K562 (cell line): ENCODE results near the gene TLN1. TPM values are rescaled to one million over a fixed set of nuclear protein-coding genes. Genes with fewer than 3 reads are reported as not detected.

Experiments
- SREBF2 ChIP-seq: sonication (generic); formaldehyde crosslinking; IDR thresholded peaks from 2 replicates; pipeline ENCODE4 v1.4.0; 2020; ENCODE audit warnings: mild to moderate bottlenecking, missing genetic modification reagents
- ZNF263 ChIP-seq: sonication (generic); formaldehyde crosslinking; IDR thresholded peaks from 2 replicates; pipeline ENCODE4 v1.8.0; 2022; ENCODE audit warnings: mild to moderate bottlenecking, missing genetic modification reagents, borderline replicate concordance
- polyA plus RNA-seq, 8 experiments: library from polyadenylated mRNA; depleted of rRNA in 4 of 8; stranded (reverse) in 5 of 8; unstranded in 3 of 8; fragments of >200 nt; fragmentation: Nextera tagmentation in 2 of 8; fragmentation: Illumina TruSeq in 1 of 8; extraction: Ambion mirVana in 2 of 8; extraction: Trizol in 1 of 8; gene quantifications; 2 replicates each; pipeline versions ENCODE4 v1.2.1 to v1.2.3, GENCODE V29; 2011 to 2014; ENCODE audit warnings: inconsistent platforms in 1 of 8, missing spikeins in 1 of 8
- total RNA-seq, 7 experiments: library from RNA; depleted of rRNA in 6 of 7; stranded (reverse); fragments of >200 nt in 6 of 7; fragmentation: Illumina TruSeq in 2 of 7; extraction: Trizol in 2 of 7; gene quantifications; 2 replicates each; pipeline versions ENCODE4 v1.2.1 to v1.2.3, GENCODE V29; 2011 to 2021; ENCODE audit warnings: low replicate concordance in 1 of 7
- TF ChIP-seq, protein P1 (sequence below): fragments of 450-650 bp; IDR thresholded peaks from 2 replicates; pipeline ENCODE4 v1.6.1; 2016; ENCODE audit warnings: missing biosample characterization, missing genetic modification characterization
- TF ChIP-seq, protein P2 (sequence below): fragments of 250-450 bp; sonication (Bioruptor Pico); IDR thresholded peaks from 2 replicates; pipeline ENCODE4 v1.8.0; 2022; ENCODE audit warnings: moderate library complexity, mild to moderate bottlenecking, inconsistent platforms
- TF ChIP-seq, protein P3 (sequence below), 2 experiments: IDR thresholded peaks; 2 replicates each; pipeline ENCODE4 v1.6.1; 2011; ENCODE audit warnings: borderline replicate concordance in 1 of 2, control low read depth in 1 of 2, low read depth in 1 of 2, low read length in 1 of 2, mild to moderate bottlenecking in 1 of 2, mixed read lengths in 1 of 2, moderate library complexity in 1 of 2; ENCODE audit not compliant: insufficient read depth in 1 of 2, insufficient read length in 1 of 2, poor library complexity in 1 of 2, severe bottlenecking in 1 of 2; ENCODE audit errors: extremely low read depth in 1 of 2

TLN1 gene
- total and polyA plus RNA-seq, 9 of the 15 experiments (the other 6 are each of a cell fraction or from before 2014, with no cell fraction given) = 3.6 to 240 (median 54.8) TPM

DNA sequence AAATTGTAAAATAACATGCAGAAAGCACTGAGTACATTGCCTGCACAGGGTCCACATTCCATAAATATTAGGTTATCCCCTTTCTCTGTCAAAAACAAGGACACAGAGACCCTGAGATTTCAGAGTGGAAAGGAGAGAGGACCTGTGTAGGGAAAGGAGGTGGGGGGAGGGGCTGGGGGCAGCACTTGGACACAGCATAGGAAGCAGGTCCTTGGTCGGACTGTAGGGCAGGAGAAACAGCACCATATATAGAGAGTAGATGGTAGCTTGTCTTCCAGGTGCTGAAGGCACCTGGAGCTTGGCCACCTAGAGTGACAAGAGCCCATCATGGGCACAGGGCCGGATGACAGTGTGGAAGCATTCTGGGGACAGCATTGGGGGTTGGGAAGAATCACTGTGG, 44.7 kb downstream of the TLN1 start (continued):
- TF ChIP-seq SREBF2 (CRISPR knock-in tag) = no peak
- TF ChIP-seq, protein P1, sequence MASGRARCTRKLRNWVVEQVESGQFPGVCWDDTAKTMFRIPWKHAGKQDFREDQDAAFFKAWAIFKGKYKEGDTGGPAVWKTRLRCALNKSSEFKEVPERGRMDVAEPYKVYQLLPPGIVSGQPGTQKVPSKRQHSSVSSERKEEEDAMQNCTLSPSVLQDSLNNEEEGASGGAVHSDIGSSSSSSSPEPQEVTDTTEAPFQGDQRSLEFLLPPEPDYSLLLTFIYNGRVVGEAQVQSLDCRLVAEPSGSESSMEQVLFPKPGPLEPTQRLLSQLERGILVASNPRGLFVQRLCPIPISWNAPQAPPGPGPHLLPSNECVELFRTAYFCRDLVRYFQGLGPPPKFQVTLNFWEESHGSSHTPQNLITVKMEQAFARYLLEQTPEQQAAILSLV (tag) = no peak
- TF ChIP-seq, protein P2, sequence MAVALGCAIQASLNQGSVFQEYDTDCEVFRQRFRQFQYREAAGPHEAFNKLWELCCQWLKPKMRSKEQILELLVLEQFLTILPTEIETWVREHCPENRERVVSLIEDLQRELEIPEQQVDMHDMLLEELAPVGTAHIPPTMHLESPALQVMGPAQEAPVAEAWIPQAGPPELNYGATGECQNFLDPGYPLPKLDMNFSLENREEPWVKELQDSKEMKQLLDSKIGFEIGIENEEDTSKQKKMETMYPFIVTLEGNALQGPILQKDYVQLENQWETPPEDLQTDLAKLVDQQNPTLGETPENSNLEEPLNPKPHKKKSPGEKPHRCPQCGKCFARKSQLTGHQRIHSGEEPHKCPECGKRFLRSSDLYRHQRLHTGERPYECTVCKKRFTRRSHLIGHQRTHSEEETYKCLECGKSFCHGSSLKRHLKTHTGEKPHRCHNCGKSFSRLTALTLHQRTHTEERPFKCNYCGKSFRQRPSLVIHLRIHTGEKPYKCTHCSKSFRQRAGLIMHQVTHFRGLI = no peak
- TF ChIP-seq ZNF263 (CRISPR knock-in tag) = no peak
- TF ChIP-seq, protein P3, sequence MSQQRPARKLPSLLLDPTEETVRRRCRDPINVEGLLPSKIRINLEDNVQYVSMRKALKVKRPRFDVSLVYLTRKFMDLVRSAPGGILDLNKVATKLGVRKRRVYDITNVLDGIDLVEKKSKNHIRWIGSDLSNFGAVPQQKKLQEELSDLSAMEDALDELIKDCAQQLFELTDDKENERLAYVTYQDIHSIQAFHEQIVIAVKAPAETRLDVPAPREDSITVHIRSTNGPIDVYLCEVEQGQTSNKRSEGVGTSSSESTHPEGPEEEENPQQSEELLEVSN (IDR thresholded peaks at IDR 0.05; ENCODE audit: borderline replicate concordance in 1 of 2, extremely low read depth in 1 of 2, insufficient read depth in 1 of 2, insufficient read length in 1 of 2, low read depth in 1 of 2, low read length in 1 of 2, poor library complexity in 1 of 2, severe bottlenecking in 1 of 2) = no peak
